Cardiac ventricle fibroblast (primary cell): ENCODE data around the gene FAM53B. TPM values are rescaled to one million over a fixed set of nuclear protein-coding genes. Genes with fewer than 3 reads are reported as not detected.

Experiments used
- total RNA-seq: library from RNA; depleted of rRNA; stranded (reverse); fragments of >200 nt; gene quantifications from 2 replicates; pipeline ENCODE4 v1.2.3, GENCODE V29; 2015

The FAM53B gene, protein sequence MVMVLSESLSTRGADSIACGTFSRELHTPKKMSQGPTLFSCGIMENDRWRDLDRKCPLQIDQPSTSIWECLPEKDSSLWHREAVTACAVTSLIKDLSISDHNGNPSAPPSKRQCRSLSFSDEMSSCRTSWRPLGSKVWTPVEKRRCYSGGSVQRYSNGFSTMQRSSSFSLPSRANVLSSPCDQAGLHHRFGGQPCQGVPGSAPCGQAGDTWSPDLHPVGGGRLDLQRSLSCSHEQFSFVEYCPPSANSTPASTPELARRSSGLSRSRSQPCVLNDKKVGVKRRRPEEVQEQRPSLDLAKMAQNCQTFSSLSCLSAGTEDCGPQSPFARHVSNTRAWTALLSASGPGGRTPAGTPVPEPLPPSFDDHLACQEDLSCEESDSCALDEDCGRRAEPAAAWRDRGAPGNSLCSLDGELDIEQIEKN
- 13.3 and 13.9 TPM in 2 replicates for total RNA-seq

DNA sequence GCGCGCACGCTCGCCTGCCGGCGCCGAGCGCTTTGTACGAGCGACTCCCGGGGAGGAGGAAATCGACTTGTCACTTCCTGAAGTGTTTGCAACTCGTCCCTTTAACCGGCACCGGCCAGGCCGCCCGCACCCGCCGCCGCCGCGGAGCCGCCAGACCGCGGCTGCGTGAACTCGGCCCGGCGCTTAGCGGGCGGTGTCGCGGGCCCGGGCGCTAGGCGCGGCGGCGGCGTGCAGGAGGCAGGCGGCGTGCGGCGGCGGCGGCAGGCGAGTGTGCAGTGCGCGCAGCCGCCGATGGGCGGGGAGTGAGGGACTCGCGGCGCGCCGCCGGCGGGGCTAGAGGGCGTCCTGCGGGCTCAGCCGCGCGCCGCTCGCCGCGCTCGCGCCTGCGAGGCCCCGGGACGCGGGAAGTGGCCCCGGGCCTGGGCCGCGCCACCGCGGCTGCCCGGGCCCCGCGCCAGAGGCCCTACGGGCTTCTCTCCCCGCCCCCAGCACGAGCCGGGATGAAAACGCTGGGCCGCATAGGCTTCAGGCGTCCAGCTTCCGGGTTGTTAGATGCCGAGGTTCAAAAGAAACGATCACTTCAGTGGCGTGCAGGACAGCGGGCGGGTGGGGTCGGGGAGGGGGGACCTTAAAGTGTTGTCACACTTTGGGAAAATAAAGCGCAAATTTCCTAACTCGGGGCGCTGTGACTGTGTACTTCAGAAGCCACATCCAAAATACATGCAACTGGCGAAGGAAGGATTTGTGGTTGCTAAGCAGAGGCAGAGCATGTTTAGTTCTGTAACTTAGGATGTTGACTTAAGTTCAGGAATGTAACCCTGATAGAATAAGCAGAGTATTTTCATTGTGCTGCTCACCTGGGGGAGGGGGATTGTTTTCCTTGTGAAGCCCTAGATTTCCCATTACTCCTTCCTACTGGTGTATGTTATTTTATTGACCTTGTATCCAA is at the start of gene FAM53B:
TSS of gene FAM53B (minus strand) at position 277 of the 949 bp plus-strand sequence. CDS start 37,665 bp downstream, outside the sequence.

DNA sequence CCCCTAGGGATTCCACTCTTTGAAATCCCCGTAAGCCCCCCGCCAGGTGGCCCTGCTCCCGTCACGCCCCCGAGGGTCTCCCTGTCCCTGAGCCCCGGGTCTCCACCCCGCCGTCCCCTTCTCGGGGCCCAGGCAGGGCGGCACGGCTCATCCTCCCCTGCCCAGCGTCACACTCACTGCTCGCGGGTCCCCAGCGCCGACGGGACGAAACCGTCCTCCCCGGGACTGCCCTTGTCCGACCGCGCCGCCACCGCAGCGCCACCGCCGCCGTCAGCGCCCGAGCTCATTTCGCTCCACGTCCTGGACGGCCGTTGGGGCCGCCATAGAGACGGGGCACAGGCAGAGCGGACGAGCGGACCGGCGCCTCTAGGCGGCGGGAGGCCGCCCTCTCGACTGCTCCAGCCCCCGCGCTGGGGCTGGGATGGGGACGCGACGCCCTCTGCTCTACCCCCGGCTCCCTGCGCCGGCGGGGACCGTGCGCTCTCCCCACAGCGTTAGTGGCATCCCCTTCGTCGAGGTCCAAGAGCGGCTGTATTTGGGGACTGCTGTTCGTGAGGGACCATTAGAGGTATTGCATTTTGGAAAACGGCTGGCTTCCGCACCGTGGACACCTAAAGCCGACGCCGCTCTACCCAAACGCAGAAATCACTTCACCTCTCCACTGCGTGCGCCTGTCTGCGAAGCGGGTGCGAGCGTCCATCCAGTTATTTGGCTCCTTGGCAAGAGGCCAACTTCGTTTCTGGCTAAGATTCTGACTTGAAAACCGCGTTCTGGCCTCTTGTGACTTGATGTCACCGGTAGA is 47.6 kb upstream of the FAM53B start, which contains the start of gene EEF1AKMT2:
TSS of gene EEF1AKMT2 (minus strand) at position 341 of the 802 bp plus-strand sequence. CDS start at position 287, 54 bp downstream.

Other genes starting within 250 kb of the FAM53B start
- gene EEF1AKMT2, start 47.5 kb upstream of the FAM53B start, total RNA-seq, result 12.7 and 15.9 TPM in 2 replicates
- 10.1 and 10.6 TPM in 2 replicates for gene ABRAXAS2, start 57.4 kb upstream of the FAM53B start, total RNA-seq
- 12.6 and 17.0 TPM in 2 replicates for gene ZRANB1, start 197.7 kb upstream of the FAM53B start, total RNA-seq